Osteoblast (primary cell): ENCODE results near the gene FAM3C. TPM values are rescaled to one million over a fixed set of nuclear protein-coding genes. Genes with fewer than 3 reads are reported as not detected.

Experiments
- DNase-seq: peaks from one replicate; pipeline ENCODE4 v3.0.0; 2011; ENCODE audit warnings: low spot score, mixed read lengths; ENCODE audit not compliant: insufficient read length; ENCODE audit errors: missing footprints
- H2AFZ ChIP-seq: 2 replicates; pipeline ENCODE4 v1.6.0; 2011; ENCODE audit warnings: mild to moderate bottlenecking, low read length
- H3K27ac ChIP-seq: 2 replicates; pipeline ENCODE4 v1.5.1; 2011; ENCODE audit warnings: mild to moderate bottlenecking, low read depth, low read length, moderate library complexity
- H3K27me3 ChIP-seq: 2 replicates; pipeline ENCODE4 v1.6.0; 2012; ENCODE audit warnings: mild to moderate bottlenecking, control low read depth, inconsistent platforms, low read length, moderate library complexity; ENCODE audit not compliant: insufficient read depth
- H3K36me3 ChIP-seq: 2 replicates; pipeline ENCODE4 v1.5.1; 2011; ENCODE audit warnings: mild to moderate bottlenecking, low read length, control low read depth, moderate library complexity; ENCODE audit not compliant: insufficient read depth
- H3K4me1 ChIP-seq: 2 replicates; pipeline ENCODE4 v1.5.1; 2011; ENCODE audit warnings: mild to moderate bottlenecking, low read length, control low read depth, moderate library complexity; ENCODE audit not compliant: insufficient read depth
- H3K4me2 ChIP-seq: 2 replicates; pipeline ENCODE4 v1.6.0; 2011; ENCODE audit warnings: mild to moderate bottlenecking, low read length; ENCODE audit not compliant: insufficient read depth
- H3K4me3 ChIP-seq: fragments of 200-600 bp; sonication (generic); 3 replicates; pipeline ENCODE4 v1.5.1; 2012; ENCODE audit warnings: mild to moderate bottlenecking, low read length, inconsistent platforms; ENCODE audit not compliant: insufficient read depth
- H3K79me2 ChIP-seq: 2 replicates; pipeline ENCODE4 v1.6.0; 2012; ENCODE audit warnings: mild to moderate bottlenecking, low read length, control low read depth, inconsistent platforms; ENCODE audit not compliant: insufficient read depth
- H3K9me3 ChIP-seq: 2 replicates; pipeline ENCODE4 v1.5.1; 2011; ENCODE audit warnings: low read depth, low read length, control low read depth
- H4K20me1 ChIP-seq: 2 replicates; pipeline ENCODE4 v1.6.0; 2012; ENCODE audit warnings: mild to moderate bottlenecking, low read length, control low read depth; ENCODE audit not compliant: insufficient read depth
- CTCF ChIP-seq: IDR thresholded peaks from 2 replicates; pipeline ENCODE4 v1.5.1; 2011; ENCODE audit warnings: mild to moderate bottlenecking, low read depth, low read length, moderate library complexity; ENCODE audit errors: extremely low read depth
- total RNA-seq: library from RNA; depleted of rRNA; stranded (reverse); fragments of >200 nt; gene quantifications from 2 replicates; pipeline ENCODE4 v1.2.3, GENCODE V29; 2012

The FAM3C gene
- total RNA-seq, 1 donor, result 65.5 TPM

GRCh38 chr7:121330053-121330833, 65.9 kb downstream of the FAM3C start:
- Histone ChIP-seq H4K20me1 (no peaks in the 10 kb centered on the region), H3K4me3 (peak overlapping the region; percentile 73), H3K36me3 (no peaks in the 10 kb centered on the region), H2AFZ (peak overlapping the region; percentile 89), H3K27ac (no peak overlapping the region), H3K27me3 (peaks cover 42% of the 10 kb centered on the region), H3K4me2 (peak overlapping the region; percentile 93), H3K9me3 (no peaks in the 10 kb centered on the region), H3K79me2 (no peaks in the 10 kb centered on the region), H3K4me1 (peaks cover 17% of the 10 kb centered on the region)
- DNase-seq, result peak; percentile 57
- TF ChIP-seq CTCF, result no peak

- H3K79me2 ChIP-seq, result no peaks in the 10 kb centered on the region
- H3K27me3 ChIP-seq, result peaks cover 39% of the 10 kb centered on the region
- peaks cover 17% of the 10 kb centered on the region for H3K4me1 ChIP-seq
- TF ChIP-seq CTCF, result no peak
- DNase-seq, result peak; percentile 76
- no peaks in the 10 kb centered on the region for H4K20me1 ChIP-seq
- peak overlapping the region; percentile 73 for H3K4me3 ChIP-seq
- H2AFZ ChIP-seq, result peak overlapping the region; percentile 89
- no peaks in the 10 kb centered on the region for H3K9me3 ChIP-seq
- no peaks in the 10 kb centered on the region for H3K36me3 ChIP-seq
- no peak overlapping the region for H3K27ac ChIP-seq
- peak overlapping the region; percentile 93 for H3K4me2 ChIP-seq
These were observed 66.7 kb downstream of the FAM3C start for GRCh38 chr7:121329191-121330052.

GRCh38 chr7:121328508-121329190, 67.5 kb downstream of the FAM3C start, which contains the start of gene WNT16:
Gene WNT16 (plus strand): TSS chr7:121329000. CDS start chr7:121329293, 293 bp downstream.
- peak within 1 kb of the TSS; percentile 73 for H3K4me3 ChIP-seq
- H3K27me3 ChIP-seq, result peaks cover 39% of the 10 kb centered on the region
- no peaks in the 10 kb centered on the region for H3K9me3 ChIP-seq
- no peaks in the 10 kb centered on the region for H3K79me2 ChIP-seq
- peak within 1 kb of the TSS; percentile 93 for H3K4me2 ChIP-seq
- H4K20me1 ChIP-seq, result no peaks in the 10 kb centered on the region
- DNase-seq, result peak; percentile 85
- no peaks in the 10 kb centered on the region for H3K36me3 ChIP-seq
- peak within 1 kb of the TSS; percentile 89 for H2AFZ ChIP-seq
- H3K27ac ChIP-seq, result no peak within 1 kb of the TSS
- H3K4me1 ChIP-seq, result peaks cover 17% of the 10 kb centered on the region
- no peak for TF ChIP-seq CTCF
